CD4-positive, alpha-beta T cell treated with Interleukin-1 beta for 1 hour (primary cell): ENCODE data around the gene MCOLN2.
A peak's percentile ranks its signal among the peaks of the same experiment; 100 is the strongest.
"Not testable (repeated sequence)": the region's sequence is repeated elsewhere in the genome, so short reads cannot be mapped to it uniquely, and the experiment has no call there.

ENCODE experiments used
- DNase-seq, 2 donors: peaks; one replicate each; pipeline ENCODE4 v3.0.0-alpha.2; 2020 to 2022

The MCOLN2 gene

DNA sequence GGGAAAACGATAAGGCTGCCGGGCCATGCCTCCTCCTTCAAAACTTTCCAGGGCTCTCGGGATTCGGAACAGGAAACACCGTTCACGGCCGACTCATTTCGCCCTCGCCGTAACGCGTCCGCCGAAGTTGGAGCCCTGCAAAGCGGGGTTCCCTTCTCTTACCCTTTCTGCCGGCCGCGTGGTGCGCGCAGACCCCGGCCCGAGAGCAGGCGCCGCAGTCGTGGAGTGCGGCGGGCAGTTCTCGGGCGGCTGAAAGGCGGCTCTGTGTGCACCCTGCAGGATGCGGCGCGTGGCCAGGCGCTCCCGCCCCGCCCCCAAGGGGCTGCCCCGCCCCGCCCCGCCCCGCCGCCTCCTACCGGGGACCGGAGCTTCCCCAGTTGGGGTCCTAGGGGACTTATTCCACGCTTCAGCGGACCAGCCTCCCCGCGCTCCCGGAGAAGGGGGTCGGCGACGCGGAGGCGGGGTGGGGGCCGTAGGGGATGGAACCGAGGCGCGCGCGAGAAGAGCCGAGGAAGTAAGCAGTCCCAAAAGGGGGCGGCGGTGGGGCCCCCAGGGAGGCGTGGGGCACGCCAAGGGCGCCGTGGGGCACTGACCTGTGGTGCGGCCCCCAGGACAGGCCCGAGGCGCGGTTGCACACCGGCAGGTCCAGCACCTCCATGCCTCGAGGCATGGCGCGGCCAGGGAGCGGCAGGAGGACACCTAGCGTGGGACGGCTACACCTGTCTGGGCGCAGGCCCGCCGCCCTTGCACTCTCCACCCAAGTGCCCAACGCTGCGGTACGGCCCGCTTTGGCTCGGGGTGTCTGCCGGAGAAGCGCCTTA is at the start of gene MCOLN2:
Gene MCOLN2, minus strand, starts transcription at position 268 of the 821 bp plus-strand sequence. Its CDS starts 241 bp downstream, at position 27.
- peak; percentile 53 to 67 for DNase-seq

DNA sequence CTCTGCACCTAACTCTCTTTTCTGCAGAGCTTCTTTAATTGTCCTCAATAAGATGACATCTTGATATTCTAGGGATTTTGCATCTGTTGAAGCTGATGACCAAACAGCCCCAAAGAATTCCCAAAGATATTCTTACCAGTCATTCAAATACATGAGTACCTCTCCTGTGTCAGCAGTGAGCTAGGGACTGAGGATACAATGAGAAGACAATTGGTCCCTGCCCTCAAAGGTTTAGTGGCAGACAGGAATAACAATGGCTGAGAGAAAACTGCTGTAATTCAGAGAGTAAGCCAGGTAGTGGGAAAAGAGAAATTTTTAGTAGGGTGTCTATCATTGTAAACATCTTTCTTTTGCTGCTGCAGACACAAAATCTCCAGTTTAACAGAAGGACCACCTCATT is 45.5 kb upstream of the MCOLN2 start:
- DNase-seq = no peak

DNA sequence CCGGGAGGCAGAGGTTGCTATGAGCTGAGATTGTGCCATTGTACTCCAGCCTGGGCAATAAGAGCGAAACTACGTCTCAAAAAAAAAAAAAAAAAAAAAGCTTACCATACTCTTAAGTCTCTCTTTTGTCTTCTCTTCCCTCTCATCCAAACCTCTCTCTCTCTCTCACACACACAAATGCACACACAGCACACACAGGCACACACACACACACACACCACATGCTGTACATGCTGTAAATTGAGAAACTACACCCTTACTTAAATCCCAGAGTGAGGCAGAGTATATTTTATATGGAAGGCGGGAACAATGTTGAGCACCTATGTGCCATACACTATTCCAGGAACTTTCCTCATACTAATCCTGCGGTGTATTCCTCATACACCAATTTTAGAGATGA is 44.9 kb upstream of the MCOLN2 start:
- no peak for DNase-seq

DNA sequence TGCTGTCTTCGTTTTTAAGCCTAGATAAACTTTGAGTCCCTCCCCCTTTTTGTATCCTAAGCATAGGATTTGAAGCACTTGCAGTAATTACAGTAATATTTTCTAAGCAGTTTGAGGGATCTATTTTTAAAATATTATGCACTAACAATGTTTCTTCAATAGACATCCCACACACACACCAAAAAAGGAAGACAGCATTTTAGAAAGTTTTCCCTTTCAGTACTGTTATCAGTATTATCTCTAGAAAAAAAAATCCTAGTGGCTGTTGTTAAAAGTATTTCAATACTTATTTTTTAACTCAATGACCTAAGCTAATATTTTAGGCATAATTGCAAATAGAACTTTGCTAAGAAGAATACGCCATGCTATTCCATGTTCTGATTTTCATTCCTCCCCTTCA is 36.3 kb upstream of the MCOLN2 start:
- DNase-seq = no peak

DNA sequence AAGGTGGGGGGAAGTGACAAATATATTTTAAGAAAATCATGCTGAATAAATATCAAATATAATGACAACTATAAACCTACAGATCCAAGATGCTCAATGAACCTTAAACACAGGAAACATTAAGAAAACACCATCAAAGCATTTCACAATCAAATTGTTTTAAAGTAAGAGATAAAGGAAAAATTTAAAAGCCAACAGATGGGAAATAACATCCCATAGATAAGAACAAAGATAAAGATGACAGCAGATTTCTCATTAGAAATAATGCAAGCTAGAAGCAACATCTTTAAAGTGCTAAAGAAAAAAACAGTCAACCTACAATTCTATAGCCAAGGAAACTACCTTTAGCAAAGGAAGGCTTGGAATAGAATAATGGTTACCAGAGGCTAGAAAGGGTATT is 33.6 kb upstream of the MCOLN2 start:
- DNase-seq = no peak

DNA sequence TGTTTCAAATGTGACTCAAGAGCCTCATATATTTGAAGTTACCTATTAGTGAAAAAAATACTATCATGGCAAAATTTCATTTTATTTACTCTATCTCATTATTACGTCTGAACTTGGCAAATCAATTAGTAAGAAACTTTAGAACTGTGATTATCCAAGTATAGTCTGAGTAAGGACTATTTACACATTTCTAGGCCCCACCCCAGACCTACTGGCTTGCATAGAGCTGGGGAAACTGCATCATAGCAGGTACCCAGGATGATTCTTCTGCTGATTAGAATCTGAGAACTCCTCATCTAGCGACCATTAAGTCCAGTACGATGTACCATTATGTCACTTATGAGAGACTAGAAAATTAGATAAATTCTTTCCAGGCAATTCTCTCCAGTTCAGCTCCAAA is 31.2 kb upstream of the MCOLN2 start:
- DNase-seq = no peak

DNA sequence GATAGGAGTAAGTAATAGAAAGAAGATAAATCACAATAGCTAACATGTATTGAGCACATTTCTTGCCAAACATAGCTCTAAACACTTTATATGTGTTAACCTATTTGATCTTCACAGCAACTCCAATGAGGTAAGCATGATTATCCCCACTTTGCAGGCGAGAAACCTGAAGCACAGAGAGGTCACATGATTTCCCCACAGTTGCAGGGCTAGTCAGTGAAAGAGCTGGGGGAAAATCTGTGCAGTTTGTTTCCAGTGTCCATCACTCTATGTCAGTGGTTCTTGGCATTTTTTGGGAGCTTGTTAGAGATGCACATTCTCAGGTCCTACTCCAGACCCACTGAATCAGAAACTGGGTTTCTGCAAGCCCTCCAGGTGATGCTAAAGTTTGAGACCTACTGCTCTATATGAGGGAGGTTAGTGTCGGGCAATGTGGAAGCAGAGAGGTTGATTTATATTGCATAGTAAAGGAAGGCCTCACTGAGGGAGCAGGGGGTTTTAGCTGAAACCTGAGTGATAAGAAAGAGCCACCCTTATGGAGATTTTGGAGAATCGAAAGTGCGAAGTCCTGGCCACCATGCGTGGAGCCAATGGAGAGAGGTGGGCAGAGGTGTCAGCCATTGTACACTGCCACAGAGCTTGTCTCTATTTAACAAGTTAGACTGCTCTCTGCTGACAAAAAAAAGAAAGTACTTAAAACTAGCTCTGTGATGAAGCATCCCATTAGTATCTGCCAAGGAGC is 30.5 kb upstream of the MCOLN2 start:
- DNase-seq = peak; percentile 24 to 49

DNA sequence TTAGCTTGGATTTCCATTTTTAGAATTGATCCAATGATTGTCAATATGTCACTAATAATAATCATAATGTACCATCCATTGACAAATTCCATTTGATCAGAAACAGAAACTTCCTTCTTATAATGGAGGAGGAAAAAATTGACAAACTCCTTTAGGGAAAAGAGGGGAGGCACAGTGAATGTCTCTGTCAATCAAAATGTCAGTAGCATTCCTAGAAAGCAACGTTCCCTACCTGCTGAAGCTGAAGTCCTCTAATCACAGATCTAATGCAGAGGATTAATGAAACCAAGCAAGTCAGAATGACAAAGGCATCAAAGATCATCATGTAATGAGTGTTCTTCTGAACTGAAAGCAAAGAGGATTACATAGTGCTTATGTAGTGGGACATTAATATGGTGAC is 29.0 kb upstream of the MCOLN2 start:
- DNase-seq = no peak

DNA sequence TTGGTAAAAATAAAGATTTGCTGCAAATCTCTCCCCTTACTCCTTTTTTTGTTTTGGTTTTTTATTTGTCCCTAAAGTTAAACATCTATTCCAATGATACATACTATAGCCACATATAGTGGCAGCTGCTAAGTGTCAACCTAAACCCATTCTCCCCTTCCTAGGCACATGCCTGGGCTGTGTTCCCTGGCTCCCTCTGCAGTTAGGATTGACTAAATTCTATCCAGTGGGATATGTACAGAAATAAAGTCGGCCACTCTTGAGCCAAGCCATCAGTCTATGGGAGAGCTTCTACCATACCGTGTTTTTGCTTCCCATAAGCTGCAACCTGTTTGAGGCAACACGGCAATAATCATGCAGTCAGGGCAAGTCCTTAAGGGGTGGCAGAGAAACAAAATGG is 27.8 kb upstream of the MCOLN2 start:
- no peak for DNase-seq

DNA sequence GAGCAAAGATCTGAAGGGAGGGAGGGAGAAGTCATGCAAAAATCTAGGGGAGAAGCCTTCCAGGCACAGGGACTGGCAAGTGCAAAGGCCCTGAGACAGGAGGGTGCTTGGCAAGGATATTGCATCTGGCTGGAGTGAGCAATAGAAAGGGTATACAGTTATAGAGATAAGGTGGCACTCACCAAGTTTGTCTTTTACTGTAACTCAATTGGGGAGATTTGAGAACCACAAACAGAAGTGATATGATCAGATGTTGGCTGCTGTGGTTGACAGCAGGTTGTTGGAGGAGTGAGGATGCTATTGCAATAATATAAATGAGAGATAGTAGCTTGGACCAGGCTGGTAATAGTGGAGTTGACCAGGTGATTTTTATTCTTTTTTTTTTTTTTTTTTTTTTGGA is 25.8 kb upstream of the MCOLN2 start:
- no peak for DNase-seq

DNA sequence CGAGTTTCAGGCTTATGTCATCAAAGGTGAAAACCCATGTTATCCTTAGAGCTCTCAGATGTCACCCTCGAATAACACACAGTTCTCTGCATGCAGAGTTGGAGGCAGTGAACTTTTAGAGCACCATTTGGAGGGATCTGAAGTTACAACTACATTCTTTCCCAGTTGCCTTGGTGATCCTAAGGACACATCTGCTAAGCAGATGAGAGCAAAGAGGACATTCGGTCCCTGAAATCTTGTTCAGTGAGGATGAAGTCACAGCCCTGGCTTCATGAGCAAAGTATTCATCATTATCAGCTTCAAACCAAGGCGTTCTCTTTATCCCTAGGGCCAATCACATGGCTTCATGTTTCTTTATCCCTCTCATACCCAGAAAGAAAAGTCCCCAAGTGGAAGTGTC is 23.1 kb upstream of the MCOLN2 start:
- no peak for DNase-seq

DNA sequence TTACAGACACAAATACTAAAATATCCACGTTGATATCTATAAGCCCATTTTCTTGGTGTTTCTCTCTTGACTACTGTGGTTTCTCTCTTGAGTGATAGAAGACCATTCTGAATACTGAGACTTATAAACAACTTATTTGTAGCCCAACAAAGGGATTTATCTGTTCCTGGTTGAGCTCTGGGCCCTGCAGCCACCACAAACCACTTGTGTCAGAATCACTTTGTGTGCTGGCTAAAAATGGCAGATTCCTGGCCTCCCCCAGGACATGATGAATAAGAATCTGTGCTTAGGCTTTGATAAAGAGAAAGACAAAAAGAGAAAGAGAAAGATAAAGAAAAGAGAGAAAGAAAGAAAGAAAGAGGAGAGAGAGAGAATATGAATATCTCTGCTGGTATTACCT is 18.9 kb upstream of the MCOLN2 start:
- no peak for DNase-seq

DNA sequence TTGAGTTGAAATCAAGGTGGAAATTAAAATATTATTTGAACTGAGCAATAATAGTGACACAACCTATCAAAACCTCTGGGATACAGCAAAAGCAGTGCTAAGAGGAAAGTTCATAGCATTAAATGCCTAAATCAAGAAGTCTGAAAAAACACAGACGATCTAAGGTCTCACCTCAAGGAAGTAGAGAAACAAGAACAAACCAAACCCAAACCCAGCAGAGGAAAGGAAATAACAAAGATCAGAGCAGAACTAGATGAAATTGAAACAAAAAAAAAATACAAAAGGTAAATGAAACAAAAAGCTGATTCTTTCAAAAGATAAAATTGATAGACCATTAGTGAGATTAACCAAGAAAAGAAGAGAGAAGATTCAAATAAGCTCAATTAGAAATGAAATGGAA is 8.7 kb upstream of the MCOLN2 start:
- DNase-seq = not testable (repeated sequence)

DNA sequence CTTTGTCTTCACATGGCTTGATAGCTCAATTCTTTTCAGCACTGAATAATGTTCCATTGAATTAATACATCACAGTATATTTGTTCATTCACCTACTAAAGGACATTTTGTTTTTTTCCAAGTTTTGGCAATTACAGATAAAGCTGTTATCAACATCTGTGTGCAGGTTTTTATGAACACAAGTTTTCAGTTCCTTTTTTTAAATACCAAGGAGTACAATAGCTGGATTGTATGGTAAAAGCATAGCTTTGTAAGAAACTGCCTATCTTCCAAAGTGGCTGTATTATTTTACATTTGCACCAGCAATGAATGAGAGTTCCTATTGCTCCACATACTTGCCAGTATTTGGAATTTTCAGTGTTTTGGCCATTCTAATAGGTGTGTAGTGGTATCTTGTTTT is 4.8 kb upstream of the MCOLN2 start:
- DNase-seq = no peak

DNA sequence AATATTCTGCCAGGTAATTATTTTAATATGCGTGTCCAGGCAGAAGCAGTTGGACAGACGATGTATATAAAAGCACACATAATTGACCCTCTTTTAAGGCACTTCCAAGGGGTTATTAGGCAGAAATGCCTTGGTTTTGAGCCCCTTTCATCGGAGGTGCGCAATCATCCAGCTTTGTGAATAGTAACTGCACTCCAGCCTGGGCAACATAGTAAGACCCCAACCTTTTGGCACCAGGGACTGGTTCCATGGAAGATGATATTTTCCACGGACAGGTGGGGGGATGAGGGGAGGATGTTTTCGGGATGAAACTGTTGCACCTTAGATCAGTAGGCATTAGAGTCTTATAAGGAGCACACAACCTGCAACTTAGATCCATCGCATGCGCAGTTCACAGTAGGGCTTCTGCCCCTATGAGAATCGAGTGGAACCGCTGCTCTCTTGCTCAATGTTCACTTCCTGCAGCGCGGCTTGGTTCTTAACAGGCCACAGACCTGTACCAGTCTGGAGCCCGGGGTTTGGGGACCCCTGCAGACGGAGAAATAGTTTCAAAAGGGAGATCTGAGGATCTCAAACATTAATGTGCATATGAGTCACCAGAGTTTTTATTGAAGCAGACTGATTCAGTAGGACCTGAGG is 1.8 kb upstream of the MCOLN2 start:
- peak; percentile 46 to 52 for DNase-seq

DNA sequence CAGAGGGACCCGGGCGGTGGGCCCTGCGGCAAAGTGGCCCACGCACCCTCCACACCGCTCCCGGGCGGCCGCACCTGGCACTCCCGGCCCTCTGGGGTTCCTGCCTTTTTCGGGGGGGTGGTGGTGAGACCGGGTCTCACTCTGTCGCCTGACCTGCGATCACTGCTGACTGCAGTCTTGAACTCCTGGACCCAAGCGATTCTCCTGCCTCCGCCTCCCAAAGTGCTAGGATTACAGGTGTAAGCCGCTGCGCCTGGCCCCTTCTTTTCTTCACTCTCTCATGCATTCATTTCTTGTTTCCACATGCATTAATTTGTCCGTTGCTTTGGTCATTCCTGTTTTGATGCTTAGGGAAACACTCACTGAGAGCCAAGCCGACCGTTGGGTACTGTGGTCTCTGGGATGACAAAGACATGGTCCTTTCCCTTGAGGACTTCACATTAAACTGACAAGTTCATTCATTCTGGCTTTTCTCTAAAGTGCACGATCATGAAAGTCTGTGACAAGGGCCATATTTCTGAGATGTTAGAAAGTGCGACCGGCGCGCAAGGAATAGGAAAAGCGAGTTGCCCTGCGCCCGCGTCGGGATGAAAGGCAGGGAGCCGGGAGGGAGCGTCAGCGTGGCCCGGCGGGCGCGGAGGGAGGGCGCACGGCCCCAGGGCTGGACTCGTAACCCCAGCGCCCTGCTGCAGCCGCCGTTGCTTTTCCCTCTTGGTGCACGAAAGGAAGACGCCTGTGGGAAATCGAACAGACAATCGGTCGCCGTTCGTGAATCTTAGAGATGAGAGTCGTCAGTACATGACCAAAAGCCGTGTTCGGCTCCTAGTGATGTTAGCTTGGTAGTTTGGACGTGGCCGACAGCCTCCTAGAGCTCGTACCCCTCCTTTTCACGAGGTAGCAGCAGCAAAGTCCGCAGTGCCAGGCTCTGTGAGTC is 1.0 kb upstream of the MCOLN2 start:
- no peak for DNase-seq

DNA sequence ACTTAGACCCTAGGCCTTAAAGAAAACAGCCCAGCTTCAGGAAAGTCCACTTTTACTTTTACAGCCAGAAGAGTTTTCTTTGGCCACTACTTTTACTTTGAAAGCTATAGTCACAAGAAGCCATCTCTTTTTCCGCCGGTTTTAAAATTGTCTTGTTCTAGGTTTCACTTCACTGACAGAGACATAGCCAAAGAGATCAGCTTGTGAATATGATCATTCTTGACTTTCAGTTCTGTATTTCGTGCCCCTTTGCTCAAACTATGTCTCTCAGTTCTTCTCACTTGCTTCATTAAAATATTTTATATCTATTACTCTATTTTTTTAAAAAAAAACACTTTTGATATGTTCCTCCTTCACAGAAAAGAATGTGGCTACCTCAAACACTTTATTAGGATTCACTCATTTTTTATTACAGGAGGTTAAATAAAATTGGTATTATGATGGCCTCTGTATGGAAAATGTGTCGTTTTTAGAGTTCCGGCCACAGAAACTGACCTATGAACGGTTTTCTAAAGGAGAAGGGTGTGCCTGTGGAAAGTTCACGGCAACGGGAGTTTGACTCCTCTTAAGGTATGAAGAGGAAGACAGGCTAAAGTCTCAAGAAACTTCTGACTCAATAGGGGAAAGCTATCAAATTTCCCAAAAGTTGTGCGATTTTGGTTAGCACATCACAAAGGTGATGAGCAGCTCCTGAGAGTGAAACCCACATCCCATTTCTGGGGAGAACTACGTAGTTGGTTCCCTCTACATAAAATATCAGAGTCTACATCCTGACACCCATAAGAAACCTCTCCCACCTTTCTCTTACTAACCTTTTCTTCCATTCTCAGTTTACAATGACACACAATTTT is 1.2 kb downstream of the MCOLN2 start:
- DNase-seq = no peak

DNA sequence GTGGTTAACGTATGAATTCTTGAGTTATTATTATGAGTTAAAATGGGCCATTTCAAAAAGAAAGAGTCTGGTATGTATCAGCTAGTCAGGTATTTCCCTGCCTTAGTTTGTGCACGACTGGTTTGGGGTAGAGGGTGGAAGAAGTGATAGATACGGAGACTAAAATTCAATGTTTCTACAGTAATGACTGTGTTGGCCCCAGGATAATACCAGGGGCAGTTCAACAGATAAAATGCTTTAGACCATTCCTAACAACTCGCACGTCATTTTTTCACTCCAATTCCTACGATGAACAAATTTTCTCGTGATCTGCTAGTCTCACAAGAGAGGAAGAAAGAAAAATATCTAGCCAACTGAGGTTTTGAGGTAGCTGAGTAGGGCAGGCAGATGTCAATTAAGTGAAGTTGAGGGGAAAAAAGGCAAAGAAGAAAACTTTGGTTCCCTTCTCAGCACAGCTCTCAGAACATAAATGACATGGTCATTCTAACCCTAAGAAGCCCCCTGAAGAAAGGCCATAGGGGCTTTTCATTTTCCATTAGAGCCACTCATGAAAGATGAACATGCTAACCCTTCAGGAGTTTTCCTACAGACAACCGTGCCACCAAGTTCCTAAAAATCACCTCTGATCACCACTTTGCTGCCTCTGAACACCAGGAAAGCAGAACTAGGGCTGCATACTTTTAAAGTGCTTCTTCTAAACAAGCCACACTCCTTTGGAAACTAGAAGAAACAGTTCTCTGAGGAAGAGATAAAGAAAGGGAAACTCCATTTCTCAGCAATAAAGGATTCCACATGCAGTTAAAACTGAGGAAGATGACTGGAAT is 5.6 kb downstream of the MCOLN2 start:
- DNase-seq = no peak

DNA sequence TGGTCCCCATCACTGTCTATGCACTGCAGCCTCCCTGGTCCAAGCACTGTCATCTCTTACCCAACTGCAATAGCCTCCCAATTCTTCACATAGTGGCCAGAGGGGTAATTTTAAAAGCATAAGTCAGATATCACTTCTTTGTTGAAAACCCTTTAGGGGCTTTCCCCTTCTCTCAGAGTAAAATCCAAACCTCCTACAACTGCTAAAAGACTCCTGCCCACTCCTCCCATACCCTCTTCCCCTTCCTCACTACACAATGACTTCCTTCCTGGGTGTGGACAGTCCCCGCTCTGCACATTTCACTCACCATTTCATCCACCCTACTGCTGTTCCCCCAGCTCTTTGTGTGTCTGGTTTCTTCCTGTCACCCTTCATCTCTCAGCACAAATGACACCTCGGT is 8.3 kb downstream of the MCOLN2 start:
- no peak for DNase-seq

DNA sequence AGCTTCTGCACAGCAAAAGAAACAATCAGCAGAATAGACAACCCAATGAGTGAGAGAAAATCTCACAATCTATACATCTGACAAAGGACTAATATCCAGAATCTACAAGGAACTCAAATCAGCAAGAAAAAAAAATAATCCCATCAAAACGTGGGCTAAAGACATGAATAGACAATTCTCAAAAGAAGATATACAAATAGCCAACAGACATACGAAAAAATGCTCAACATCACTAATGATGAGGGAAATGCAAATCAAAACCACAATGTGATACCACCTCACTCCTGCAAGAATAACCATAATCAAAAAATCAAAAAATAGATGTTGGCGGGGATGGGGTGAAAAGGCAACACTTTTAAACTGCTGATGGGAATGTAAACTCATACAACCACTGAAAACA is 10.4 kb downstream of the MCOLN2 start:
- DNase-seq = not testable (repeated sequence)

DNA sequence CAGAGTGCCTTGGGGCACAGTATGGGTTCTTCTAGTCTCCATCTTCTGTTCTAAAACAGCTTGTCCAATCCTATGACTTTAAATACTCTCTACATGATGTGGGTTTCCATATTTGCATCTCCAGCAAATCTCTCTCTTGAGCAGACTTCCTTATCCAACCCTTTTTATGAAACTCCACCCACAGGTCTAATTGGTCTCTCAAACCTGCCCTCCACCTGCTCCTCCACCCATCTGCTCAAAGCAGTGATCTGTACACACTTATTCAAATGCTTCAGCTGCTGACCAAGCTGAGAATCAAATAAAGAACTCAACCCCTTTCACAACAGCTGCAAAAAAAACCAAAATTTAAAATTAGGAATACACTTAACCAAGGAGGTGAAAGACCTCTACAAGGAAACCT is 11.5 kb downstream of the MCOLN2 start:
- DNase-seq = no peak
